ENCODE results near the gene DHFR.

DHFR gene

GRCh38 chr5:80623999-80624398 is 30.8 kb downstream of the DHFR start:
- TF ChIP-seq ZBTB7A (IDR thresholded peaks at IDR 0.05; ENCODE audit: low read depth) (no peak), EP300 (IDR thresholded peaks at IDR 0.05; ENCODE audit: borderline replicate concordance) (no peak), EGR1 (IDR thresholded peaks at IDR 0.05) (no peak), MAX (IDR thresholded peaks at IDR 0.05) (no peak)

- TF ChIP-seq MAX (IDR thresholded peaks at IDR 0.05): no peak
- TF ChIP-seq REST (IDR thresholded peaks at IDR 0.05; ENCODE audit: low read depth): no peak
- no peak for TF ChIP-seq TEAD4 (IDR thresholded peaks at IDR 0.05)
- TF ChIP-seq RAD21 (IDR thresholded peaks at IDR 0.05; ENCODE audit: low read depth): no peak
- no peak for TF ChIP-seq EP300 (IDR thresholded peaks at IDR 0.05; ENCODE audit: borderline replicate concordance)
- no peak for TF ChIP-seq YY1 (IDR thresholded peaks at IDR 0.05; ENCODE audit: low read depth)
- no peak for TF ChIP-seq EGR1 (IDR thresholded peaks at IDR 0.05)
- TF ChIP-seq ZBTB7A (IDR thresholded peaks at IDR 0.05; ENCODE audit: low read depth): no peak
- TF ChIP-seq NFIC (IDR thresholded peaks at IDR 0.05): no peak
- no peak for TF ChIP-seq CREB1 (IDR thresholded peaks at IDR 0.05; ENCODE audit: low read depth)
- no peak for TF ChIP-seq CEBPB (IDR thresholded peaks at IDR 0.05)
- no peak for TF ChIP-seq TCF12 (IDR thresholded peaks at IDR 0.05; ENCODE audit: low read depth)
- TF ChIP-seq TAF1 (IDR thresholded peaks at IDR 0.05; ENCODE audit: low read depth): no peak
- no peak for TF ChIP-seq FOXM1 (IDR thresholded peaks at IDR 0.05; ENCODE audit: borderline replicate concordance, low read depth)
- no peak for TF ChIP-seq USF1 (IDR thresholded peaks at IDR 0.05)
Observed at GRCh38 chr5:80622756-80623155, 32.0 kb downstream of the DHFR start.

GRCh38 chr5:80620211-80620610 is 34.6 kb downstream of the DHFR start:
- TF ChIP-seq TCF12 (IDR thresholded peaks at IDR 0.05; ENCODE audit: low read depth) (no peak), TEAD4 (IDR thresholded peaks at IDR 0.05) (no peak), CEBPB (IDR thresholded peaks at IDR 0.05) (no peak), EGR1 (IDR thresholded peaks at IDR 0.05) (no peak), EP300 (IDR thresholded peaks at IDR 0.05; ENCODE audit: borderline replicate concordance) (no peak)

GRCh38 chr5:80619086-80619485 is 35.7 kb downstream of the DHFR start:
- TF ChIP-seq RAD21 (IDR thresholded peaks at IDR 0.05; ENCODE audit: low read depth) (no peak), EGR1 (IDR thresholded peaks at IDR 0.05) (no peak), NFIC (IDR thresholded peaks at IDR 0.05) (no peak), MAX (IDR thresholded peaks at IDR 0.05) (no peak), REST (IDR thresholded peaks at IDR 0.05; ENCODE audit: low read depth) (no peak), TCF12 (IDR thresholded peaks at IDR 0.05; ENCODE audit: low read depth) (no peak), YY1 (IDR thresholded peaks at IDR 0.05; ENCODE audit: low read depth) (no peak), USF1 (IDR thresholded peaks at IDR 0.05) (no peak), ZBTB7A (IDR thresholded peaks at IDR 0.05; ENCODE audit: low read depth) (no peak), TEAD4 (IDR thresholded peaks at IDR 0.05) (no peak), FOXM1 (IDR thresholded peaks at IDR 0.05; ENCODE audit: borderline replicate concordance, low read depth) (no peak), CREB1 (IDR thresholded peaks at IDR 0.05; ENCODE audit: low read depth) (no peak), EP300 (IDR thresholded peaks at IDR 0.05; ENCODE audit: borderline replicate concordance) (no peak), CEBPB (IDR thresholded peaks at IDR 0.05) (no peak)

- TF ChIP-seq REST (IDR thresholded peaks at IDR 0.05; ENCODE audit: low read depth): no peak
- no peak for TF ChIP-seq TAF1 (IDR thresholded peaks at IDR 0.05; ENCODE audit: low read depth)
- TF ChIP-seq FOXM1 (IDR thresholded peaks at IDR 0.05; ENCODE audit: borderline replicate concordance, low read depth): no peak
- no peak for TF ChIP-seq CREB1 (IDR thresholded peaks at IDR 0.05; ENCODE audit: low read depth)
- no peak for TF ChIP-seq TEAD4 (IDR thresholded peaks at IDR 0.05)
- no peak for TF ChIP-seq YY1 (IDR thresholded peaks at IDR 0.05; ENCODE audit: low read depth)
- no peak for TF ChIP-seq RAD21 (IDR thresholded peaks at IDR 0.05; ENCODE audit: low read depth)
- TF ChIP-seq ZBTB7A (IDR thresholded peaks at IDR 0.05; ENCODE audit: low read depth): no peak
- TF ChIP-seq NFIC (IDR thresholded peaks at IDR 0.05): no peak
- TF ChIP-seq TCF12 (IDR thresholded peaks at IDR 0.05; ENCODE audit: low read depth): no peak
- TF ChIP-seq MAX (IDR thresholded peaks at IDR 0.05): no peak
- TF ChIP-seq USF1 (IDR thresholded peaks at IDR 0.05): no peak
- TF ChIP-seq EGR1 (IDR thresholded peaks at IDR 0.05): no peak
- TF ChIP-seq EP300 (IDR thresholded peaks at IDR 0.05; ENCODE audit: borderline replicate concordance): no peak
Observed at GRCh38 chr5:80618438-80618837, 36.3 kb downstream of the DHFR start.

Data from Ishikawa (cell line).